NCI-H2029 (cell line): ENCODE data around the gene MAGI3.
"Not testable (repeated sequence)": the region's sequence is repeated elsewhere in the genome, so short reads cannot be mapped to it uniquely, and the experiment has no call there.

Experiments
- DNase-seq: peaks from one replicate; lab custom pipeline; 2025; lab: John Stamatoyannopoulos, UW

Gene MAGI3

DNA sequence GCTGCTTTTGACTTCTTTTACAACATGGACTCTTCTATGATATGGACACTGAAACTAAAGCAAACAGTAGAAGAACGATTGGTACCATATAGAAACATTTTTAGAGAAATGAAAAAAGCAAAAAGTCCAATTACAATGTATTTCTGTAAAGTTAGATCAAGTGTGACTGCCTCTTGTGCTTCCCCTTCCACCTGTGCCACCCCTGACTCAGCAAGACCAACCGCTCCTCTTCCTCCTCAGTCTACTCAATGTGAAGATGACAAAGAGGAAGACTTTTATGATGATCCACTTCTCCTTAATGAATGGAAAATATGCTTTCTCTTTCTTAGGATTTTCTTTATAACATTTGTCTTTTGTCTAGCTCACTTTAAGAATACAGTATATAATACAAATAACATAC lies 302.0 kb downstream of the MAGI3 start:
- no peak for DNase-seq

DNA sequence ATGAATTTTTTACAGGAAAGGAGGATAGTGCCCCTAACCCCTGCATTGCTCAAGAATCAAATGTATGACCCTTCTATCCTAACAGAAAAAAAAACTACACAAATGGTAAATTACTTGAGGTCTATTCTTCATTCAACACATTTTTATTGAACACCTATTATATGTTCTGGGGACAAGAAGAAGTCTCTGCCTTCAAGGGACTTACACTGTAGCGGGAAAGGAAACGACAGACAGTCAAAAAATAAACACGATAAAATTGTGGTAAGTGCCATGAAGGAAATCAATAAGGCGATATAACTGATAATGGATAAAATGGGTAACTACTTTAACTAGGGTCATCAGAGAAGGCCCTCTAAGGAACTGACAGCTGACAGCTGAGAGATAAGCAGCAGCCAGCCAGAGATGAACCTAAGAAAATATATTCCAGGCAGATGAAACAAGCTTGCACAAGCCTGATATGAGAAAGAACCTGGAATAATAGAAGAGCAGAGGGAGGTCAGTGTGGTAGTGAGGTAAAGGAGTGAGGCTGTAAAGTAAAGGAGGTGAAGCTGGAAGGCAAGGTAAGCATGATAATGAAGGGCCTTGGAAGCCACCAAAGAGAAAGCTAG lies 302.6 kb downstream of the MAGI3 start:
- DNase-seq = no peak

DNA sequence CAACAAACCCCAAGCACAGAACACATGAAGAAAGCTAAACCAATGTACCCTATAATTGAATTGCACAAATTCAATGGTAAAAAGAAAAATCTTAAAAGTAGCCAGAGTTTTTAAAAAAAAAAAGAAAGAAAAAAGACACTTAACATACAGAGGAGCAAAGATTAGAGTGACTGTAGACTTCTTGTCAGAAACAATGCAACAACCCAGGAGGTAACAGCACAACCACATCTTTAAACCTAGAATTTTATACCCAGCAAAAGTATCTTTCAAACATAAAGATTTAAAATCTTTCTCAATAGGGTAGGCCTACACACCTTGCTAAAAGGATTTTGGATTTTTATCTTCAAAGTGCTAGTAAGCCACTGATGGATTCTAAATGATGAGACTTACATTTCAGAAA lies 304.6 kb downstream of the MAGI3 start:
- DNase-seq = no peak

DNA sequence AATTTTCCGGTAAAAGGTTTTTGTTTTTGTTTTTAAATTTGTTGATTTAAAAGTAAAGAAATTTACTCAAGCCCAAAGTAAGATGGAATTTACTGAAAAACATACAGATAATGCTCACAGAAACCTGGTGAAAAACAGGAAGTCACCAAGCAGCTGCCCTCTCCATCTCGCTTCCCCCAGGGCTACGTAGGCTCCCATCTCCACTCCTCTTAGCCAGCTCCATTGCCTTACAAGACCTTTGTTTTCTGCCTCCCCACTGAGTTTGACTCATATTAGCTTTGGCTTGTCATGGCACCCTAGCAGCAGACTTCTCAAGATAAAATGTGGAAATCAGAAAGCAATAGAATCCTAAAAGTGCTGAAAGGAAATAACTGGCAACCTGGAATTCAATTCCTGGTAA lies 311.1 kb downstream of the MAGI3 start:
- no peak for DNase-seq

DNA sequence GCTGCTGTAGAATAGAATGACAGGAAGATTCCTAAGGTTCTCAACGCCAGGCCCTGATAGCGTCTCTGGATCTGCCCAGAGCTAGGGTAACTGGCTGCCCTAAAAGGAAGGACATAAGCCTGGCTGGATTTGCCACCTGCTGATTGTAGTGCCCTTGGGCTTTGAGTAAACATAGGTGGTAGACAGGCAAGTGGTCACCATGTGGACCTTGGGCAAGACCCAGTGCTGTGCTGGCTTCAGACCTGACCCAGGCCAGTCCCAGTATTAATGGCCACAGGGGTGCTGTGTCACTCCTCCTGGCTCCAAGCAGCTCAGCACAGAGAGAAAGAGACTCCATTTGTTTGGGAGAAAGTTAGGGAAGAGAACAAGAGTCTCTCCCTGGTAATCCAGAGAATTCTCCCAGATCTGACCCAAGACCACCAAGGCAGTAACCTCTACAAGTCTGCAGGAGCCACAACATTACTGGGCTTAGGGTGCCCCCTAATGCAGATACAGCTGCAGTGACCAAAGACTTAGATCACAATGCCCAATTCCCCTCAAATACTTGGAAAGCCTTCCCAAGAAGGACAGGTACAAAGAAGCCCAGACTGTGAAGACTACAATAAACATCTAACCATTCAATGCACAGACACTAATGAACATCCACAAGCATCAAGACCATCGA lies 324.4 kb downstream of the MAGI3 start:
- no peak for DNase-seq

DNA sequence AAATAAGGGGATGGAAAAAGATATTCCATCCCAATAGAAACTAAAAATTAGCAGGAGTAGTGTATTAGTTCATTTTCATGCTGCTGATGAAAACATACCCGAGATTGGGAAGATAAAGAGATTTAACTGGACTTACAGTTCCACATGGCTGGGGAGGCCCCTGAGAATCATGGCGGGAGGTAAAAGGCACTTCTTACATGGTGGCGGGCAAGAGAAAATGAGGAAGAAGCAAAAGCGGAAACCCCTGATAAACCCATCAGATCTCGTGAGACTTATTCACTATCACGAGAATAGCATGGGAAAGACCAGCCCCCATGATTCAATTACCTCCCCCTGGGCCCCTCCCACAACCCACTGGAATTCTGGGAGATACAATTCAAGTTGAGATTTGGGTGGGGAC lies 327.2 kb downstream of the MAGI3 start:
- DNase-seq = not testable (repeated sequence)

DNA sequence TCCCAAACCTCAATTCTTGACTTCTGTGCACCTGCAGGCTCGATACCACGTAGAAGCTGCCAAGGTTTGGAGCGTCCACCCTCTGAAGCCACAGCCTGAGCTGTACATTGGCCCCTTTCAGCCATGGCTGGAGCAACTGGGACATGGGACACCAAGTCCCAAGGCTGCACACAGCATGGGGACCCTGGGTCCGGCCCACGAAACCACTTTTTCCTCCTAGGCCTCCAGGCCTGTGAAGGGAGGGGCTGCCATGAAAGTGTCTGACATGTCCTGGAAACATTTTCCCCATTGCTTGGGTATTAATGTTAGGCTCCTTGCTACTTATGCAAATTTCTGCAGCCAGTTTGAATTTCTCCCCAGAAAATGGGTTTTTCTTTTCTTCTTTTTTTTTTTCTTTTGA lies 328.3 kb downstream of the MAGI3 start:
- not testable (repeated sequence) for DNase-seq

DNA sequence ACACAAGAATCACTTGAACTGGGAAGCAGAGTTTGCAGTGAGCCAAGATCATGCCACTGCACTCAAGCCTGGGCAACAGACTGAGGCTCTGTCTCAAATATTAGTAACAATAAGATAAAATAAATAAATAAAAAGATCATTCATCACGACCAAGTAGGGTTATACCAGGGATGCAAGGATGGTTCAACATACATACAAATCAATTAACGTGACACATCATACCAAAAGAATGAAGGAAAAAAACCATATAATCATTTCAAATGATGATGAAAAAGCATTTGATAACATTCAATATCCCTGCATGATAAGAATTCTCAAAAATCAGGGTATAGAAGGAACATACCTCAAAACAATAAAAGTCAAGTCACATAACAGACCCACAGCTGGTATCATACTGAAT lies 330.7 kb downstream of the MAGI3 start:
- no peak for DNase-seq

DNA sequence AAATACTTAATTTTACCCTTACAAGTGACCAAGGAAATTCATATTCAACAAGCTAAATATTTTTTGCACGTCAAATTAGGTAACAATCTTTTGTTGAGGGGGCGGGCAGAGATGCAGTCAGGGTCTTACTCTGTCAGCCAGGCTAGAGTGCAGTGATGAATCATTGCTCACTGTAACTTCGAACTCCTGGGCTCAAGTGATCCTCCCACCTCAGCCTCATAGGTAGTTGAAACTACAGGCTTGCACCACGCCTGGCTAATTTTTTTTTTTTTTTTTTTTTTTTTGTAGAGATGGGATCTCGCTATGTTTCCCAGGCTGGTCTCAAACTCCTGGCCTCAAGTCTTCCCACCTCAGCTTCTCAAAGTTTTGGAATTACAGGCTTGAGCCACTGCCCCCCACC lies 342.5 kb downstream of the MAGI3 start:
- DNase-seq = no peak

DNA sequence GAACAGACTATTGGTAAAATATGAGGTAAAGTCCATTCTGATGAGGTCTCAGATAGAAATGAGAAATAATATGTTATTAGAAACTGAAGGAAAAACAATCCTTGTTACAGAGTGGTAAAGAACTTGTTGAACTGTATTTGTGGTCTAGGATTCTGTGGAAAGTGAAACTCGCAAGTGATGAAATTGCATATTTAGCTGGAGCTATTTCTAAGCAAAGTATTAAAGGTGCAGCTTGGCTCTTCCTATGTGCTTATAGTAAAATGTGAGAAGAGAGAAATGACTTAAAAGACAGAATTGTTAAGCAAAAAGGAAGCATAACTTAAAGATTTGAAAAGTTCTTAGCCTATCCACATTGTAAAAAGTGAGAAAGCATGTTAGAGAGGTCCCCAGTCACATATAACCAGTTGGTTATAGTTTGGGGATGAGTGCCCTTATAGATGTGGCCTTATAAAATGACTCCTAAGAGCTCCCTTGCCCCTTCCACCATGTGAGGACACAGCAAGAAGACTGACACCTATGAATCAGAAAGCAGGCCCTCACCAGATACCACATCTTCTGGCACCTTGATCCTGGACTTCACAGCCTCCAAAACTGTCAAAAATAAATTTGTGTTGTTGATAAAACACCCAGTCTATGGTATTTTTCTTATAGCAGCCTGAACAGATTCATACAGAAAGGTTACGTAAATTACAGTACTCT lies 344.2 kb downstream of the MAGI3 start:
- DNase-seq = no peak
